OCI-LY1 (cell line): ENCODE measurements around the gene PTPN2.
"Not testable (repeated sequence)": the region's sequence is repeated elsewhere in the genome, so short reads cannot be mapped to it uniquely, and the experiment has no call there.

Experiments used
- H2AFZ ChIP-seq: fragments of 200-600 bp; sonication (generic), shearing (Covaris generic); 2 replicates; pipeline ENCODE4 v1.6.0; 2014; ENCODE audit warnings: antibody characterized with exemption, mild to moderate bottlenecking, low read length
- H3F3A ChIP-seq: fragments of 200-600 bp; sonication (generic), shearing (Covaris generic); 2 replicates; pipeline ENCODE4 v1.6.0; 2014; ENCODE audit warnings: mild to moderate bottlenecking, antibody characterized with exemption, low read length, moderate library complexity; ENCODE audit not compliant: insufficient read depth
- H3K27ac ChIP-seq: fragments of 200-600 bp; sonication (generic); 2 replicates; pipeline ENCODE4 v1.5.1; 2014; ENCODE audit warnings: low read length, mixed run types, mild to moderate bottlenecking, low read depth; ENCODE audit not compliant: poor library complexity, severe bottlenecking
- H3K27me3 ChIP-seq: fragments of 200-600 bp; sonication (generic); 2 replicates; pipeline ENCODE4 v1.6.0; 2014; ENCODE audit warnings: antibody characterized with exemption, mild to moderate bottlenecking, low read length, moderate library complexity; ENCODE audit not compliant: insufficient read depth
- H3K36me3 ChIP-seq: fragments of 200-600 bp; sonication (generic); 2 replicates; pipeline ENCODE4 v1.6.1; 2014; ENCODE audit warnings: mild to moderate bottlenecking, antibody characterized with exemption, low read length, moderate library complexity, mixed read lengths; ENCODE audit not compliant: insufficient read depth
- H3K4me1 ChIP-seq: fragments of 200-600 bp; sonication (generic); 2 replicates; pipeline ENCODE4 v1.5.1; 2014; ENCODE audit warnings: mild to moderate bottlenecking, low read length, moderate library complexity; ENCODE audit not compliant: insufficient read depth, severe bottlenecking
- H3K4me2 ChIP-seq: fragments of 200-600 bp; sonication (generic), shearing (Covaris generic); 2 replicates; pipeline ENCODE4 v1.6.1; 2014; ENCODE audit warnings: low read length
- H3K4me3 ChIP-seq: fragments of 200-600 bp; sonication (generic); 2 replicates; pipeline ENCODE4 v1.5.1; 2014; ENCODE audit warnings: low read length, low read depth, mild to moderate bottlenecking, mixed read lengths; ENCODE audit not compliant: poor library complexity, severe bottlenecking
- H3K79me2 ChIP-seq: fragments of 200-600 bp; shearing (Covaris generic); 2 replicates; pipeline ENCODE4 v1.6.1; 2016; ENCODE audit warnings: mixed run types, low read length, mixed read lengths; ENCODE audit not compliant: insufficient read depth
- H3K9ac ChIP-seq: fragments of 200-600 bp; sonication (generic), shearing (Covaris generic); 2 replicates; pipeline ENCODE4 v1.6.1; 2014; ENCODE audit warnings: mild to moderate bottlenecking, low read length, mixed read lengths
- H3K9me2 ChIP-seq: fragments of 200-600 bp; sonication (generic), shearing (Covaris generic); 2 replicates; pipeline ENCODE4 v1.6.1; 2014; ENCODE audit warnings: low read depth, mild to moderate bottlenecking, low read length, mixed read lengths
- H3K9me3 ChIP-seq: fragments of 200-600 bp; shearing (Covaris generic); 2 replicates; pipeline ENCODE4 v1.6.1; 2014; ENCODE audit warnings: low read length, mixed read lengths
- H4K20me1 ChIP-seq: fragments of 200-600 bp; sonication (generic), shearing (Covaris generic); 2 replicates; pipeline ENCODE4 v1.6.0; 2016; ENCODE audit warnings: mild to moderate bottlenecking, low read length; ENCODE audit not compliant: insufficient read depth
- EZH2 ChIP-seq: fragments of 200-600 bp; sonication (generic), shearing (Covaris generic); IDR thresholded peaks from 2 replicates; pipeline ENCODE4 v1.8.0; 2017; ENCODE audit warnings: borderline replicate concordance, mixed run types, mild to moderate bottlenecking, antibody characterized with exemption, low read length, moderate library complexity, mixed read lengths
- TF ChIP-seq, protein P1 (sequence below): fragments of 200-600 bp; sonication (generic), shearing (Covaris generic); IDR thresholded peaks from 2 replicates; pipeline ENCODE4 v1.5.1; 2017; ENCODE audit warnings: mild to moderate bottlenecking, antibody characterized with exemption, low read length, moderate library complexity, mixed read lengths

Gene PTPN2

DNA sequence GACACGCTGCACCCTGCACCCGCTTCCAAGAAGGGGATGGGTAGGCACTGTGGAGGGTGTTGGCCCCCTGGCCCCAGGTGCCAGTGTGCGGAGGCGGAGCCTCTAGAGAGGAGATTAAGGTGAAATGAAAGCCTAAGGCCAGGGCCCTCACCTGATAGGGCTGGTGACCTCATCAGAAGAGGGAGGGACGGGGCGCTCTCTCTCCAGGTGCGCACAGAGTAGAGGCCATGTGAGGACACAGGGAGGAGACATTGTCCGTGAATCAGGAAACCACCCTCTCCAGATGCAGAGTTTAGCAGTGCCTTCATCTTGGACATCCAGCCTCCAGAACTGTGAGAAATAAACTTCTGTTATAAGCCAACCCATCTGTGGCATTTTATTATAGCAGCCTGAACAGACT, 118.9 kb downstream of the PTPN2 start:
- H3K79me2 ChIP-seq, result no peaks in the 10 kb centered on the region
- H3K4me1 ChIP-seq, result no peaks in the 10 kb centered on the region
- 0 out of 2 replicates have a peak, but pooled peaks cover 3% of the 10 kb centered on the region for H3K9me3 ChIP-seq
- H4K20me1 ChIP-seq, result no peaks in the 10 kb centered on the region
- H3K36me3 ChIP-seq, result no peaks in the 10 kb centered on the region
- TF ChIP-seq, protein P1, sequence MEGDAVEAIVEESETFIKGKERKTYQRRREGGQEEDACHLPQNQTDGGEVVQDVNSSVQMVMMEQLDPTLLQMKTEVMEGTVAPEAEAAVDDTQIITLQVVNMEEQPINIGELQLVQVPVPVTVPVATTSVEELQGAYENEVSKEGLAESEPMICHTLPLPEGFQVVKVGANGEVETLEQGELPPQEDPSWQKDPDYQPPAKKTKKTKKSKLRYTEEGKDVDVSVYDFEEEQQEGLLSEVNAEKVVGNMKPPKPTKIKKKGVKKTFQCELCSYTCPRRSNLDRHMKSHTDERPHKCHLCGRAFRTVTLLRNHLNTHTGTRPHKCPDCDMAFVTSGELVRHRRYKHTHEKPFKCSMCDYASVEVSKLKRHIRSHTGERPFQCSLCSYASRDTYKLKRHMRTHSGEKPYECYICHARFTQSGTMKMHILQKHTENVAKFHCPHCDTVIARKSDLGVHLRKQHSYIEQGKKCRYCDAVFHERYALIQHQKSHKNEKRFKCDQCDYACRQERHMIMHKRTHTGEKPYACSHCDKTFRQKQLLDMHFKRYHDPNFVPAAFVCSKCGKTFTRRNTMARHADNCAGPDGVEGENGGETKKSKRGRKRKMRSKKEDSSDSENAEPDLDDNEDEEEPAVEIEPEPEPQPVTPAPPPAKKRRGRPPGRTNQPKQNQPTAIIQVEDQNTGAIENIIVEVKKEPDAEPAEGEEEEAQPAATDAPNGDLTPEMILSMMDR, result no peak
- TF ChIP-seq EZH2, result no peak
- no peak overlapping the region for H3K4me2 ChIP-seq
- H3K9ac ChIP-seq, result no peak overlapping the region
- no peaks in the 10 kb centered on the region for H3K9me2 ChIP-seq
- no peaks in the 10 kb centered on the region for H3F3A ChIP-seq
- no peak overlapping the region for H2AFZ ChIP-seq
- no peak overlapping the region for H3K4me3 ChIP-seq
- H3K27me3 ChIP-seq, result peaks cover 14% of the 10 kb centered on the region; the same call in 1 of the 2 replicates
- H3K27ac ChIP-seq, result no peak overlapping the region

DNA sequence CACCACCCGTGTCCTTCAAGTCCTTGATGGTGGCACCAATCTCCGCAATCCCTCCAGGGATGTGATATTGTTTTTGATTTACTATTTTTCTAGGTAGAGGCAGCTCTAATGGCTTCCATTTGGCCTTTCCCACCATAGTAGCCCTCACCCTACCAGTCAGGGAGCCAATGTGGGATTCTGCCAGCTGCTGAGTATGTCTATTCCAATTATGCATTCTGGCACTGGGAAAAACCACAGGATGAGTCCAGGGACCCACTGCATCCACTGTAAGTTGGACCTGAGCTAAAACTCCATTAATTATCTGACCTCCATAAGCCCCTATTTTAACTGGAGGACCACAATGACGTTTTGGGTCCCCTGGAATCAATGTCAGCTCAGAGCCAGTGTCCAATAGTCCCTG, 125.5 kb downstream of the PTPN2 start:
- H3K4me1 ChIP-seq, H2AFZ ChIP-seq, H3K27ac ChIP-seq, H3K4me3 ChIP-seq, H3K4me2 ChIP-seq, H3F3A ChIP-seq, H3K79me2 ChIP-seq, H4K20me1 ChIP-seq, H3K9ac ChIP-seq, H3K9me3 ChIP-seq, H3K36me3 ChIP-seq, H3K9me2 ChIP-seq: not testable (repeated sequence)
- peaks cover 15% of the 10 kb centered on the region; the same call in 1 of the 2 replicates for H3K27me3 ChIP-seq

DNA sequence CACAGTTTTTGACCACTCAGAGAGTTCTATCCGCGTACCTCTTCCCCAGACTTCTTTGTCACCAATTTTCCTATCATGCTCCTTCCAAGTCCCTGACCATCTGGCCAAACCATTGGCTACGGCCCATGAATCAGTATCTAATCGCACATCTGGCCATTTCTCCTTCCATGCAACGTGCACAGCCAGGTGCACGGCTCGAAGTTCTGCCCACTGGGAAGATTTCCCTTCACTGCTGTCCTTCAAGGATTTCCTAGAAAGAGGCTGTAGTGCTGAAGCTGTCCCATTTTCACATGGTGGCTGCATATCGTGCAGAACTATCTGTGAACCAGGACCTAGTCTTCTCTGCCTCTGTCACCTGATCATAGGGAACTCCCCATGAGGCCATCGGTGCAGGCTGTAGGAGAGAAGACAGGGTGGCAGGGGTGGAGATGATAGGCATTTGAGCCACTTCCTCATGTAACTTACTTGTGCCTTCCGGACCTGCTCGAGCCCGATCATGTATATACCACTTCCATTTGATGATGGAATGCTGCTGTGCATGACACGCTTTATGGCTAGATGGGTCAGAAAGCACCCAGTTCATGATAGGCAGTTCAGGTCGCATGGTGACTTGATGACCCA, 127.3 kb downstream of the PTPN2 start:
- H3K4me3 ChIP-seq, H2AFZ ChIP-seq, H3K4me1 ChIP-seq, H3F3A ChIP-seq, H3K9me2 ChIP-seq, H3K4me2 ChIP-seq, H4K20me1 ChIP-seq, H3K27ac ChIP-seq, H3K9ac ChIP-seq, H3K36me3 ChIP-seq, H3K79me2 ChIP-seq, H3K9me3 ChIP-seq: not testable (repeated sequence)
- H3K27me3 ChIP-seq, result peaks cover 15% of the 10 kb centered on the region; the same call in 1 of the 2 replicates

DNA sequence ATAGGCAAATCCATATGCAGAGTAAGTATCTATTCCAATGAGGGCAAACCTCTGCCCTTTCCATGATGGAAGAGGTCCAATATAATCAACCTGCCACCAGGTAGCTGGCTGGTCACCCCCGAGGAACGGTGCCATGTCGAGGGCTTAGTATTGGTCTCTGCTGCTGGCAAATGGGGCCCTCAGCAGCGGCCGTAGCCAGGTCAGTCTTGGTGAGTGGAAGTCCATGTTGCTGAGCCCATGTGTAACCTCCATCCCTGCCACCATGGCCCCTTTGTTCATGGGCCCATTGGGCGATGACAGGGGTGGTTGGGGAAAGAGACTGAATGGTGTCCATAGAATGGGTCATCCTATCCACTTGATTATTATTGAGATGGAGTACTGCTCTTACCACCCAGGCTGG, 128.4 kb downstream of the PTPN2 start:
- H3K9me3 ChIP-seq, H3K27ac ChIP-seq, H3F3A ChIP-seq, H3K79me2 ChIP-seq, H3K4me1 ChIP-seq, H3K4me3 ChIP-seq, H3K36me3 ChIP-seq, H2AFZ ChIP-seq, H3K4me2 ChIP-seq, H3K9me2 ChIP-seq, H3K9ac ChIP-seq, H4K20me1 ChIP-seq: not testable (repeated sequence)
- peaks cover 11% of the 10 kb centered on the region; the same call in 1 of the 2 replicates for H3K27me3 ChIP-seq
